Mesodermal cell (in vitro differentiated cells): ENCODE data around the gene CHAT.

Source experiments
- H3K27ac ChIP-seq: 2 replicates; pipeline ENCODE4 v1.7.0; 2013; ENCODE audit warnings: mild to moderate bottlenecking, low read depth, low read length, moderate library complexity; ENCODE audit not compliant: severe bottlenecking
- H3K36me3 ChIP-seq: 2 replicates; pipeline ENCODE4 v1.7.1; 2013; ENCODE audit warnings: mild to moderate bottlenecking, low read length, moderate library complexity; ENCODE audit not compliant: control insufficient read depth, insufficient read depth
- H3K4me1 ChIP-seq: one replicate; pipeline ENCODE4 v1.7.1; 2013; ENCODE audit warnings: mild to moderate bottlenecking, low read length; ENCODE audit not compliant: insufficient read depth, control insufficient read depth, poor library complexity, severe bottlenecking
- H3K4me3 ChIP-seq: 2 replicates; pipeline ENCODE4 v1.7.0; 2013; ENCODE audit warnings: low read length, control low read depth, mild to moderate bottlenecking; ENCODE audit not compliant: insufficient read depth, poor library complexity, severe bottlenecking; ENCODE audit errors: extremely low read depth
- H3K9me3 ChIP-seq: 2 replicates; pipeline ENCODE4 v1.7.1; 2013; ENCODE audit warnings: mild to moderate bottlenecking, low read length, moderate library complexity; ENCODE audit not compliant: control insufficient read depth
- WGBS, 2 experiments: methylation state at CpG; one replicate each; pipeline ENCODE4 v1.1.5; 2013; ENCODE audit warnings: missing lambda C conversion rate in 2 of 2; ENCODE audit not compliant: insufficient coverage in 2 of 2; 5-methylcytosine and 5-hydroxymethylcytosine counted together

CHAT gene

DNA sequence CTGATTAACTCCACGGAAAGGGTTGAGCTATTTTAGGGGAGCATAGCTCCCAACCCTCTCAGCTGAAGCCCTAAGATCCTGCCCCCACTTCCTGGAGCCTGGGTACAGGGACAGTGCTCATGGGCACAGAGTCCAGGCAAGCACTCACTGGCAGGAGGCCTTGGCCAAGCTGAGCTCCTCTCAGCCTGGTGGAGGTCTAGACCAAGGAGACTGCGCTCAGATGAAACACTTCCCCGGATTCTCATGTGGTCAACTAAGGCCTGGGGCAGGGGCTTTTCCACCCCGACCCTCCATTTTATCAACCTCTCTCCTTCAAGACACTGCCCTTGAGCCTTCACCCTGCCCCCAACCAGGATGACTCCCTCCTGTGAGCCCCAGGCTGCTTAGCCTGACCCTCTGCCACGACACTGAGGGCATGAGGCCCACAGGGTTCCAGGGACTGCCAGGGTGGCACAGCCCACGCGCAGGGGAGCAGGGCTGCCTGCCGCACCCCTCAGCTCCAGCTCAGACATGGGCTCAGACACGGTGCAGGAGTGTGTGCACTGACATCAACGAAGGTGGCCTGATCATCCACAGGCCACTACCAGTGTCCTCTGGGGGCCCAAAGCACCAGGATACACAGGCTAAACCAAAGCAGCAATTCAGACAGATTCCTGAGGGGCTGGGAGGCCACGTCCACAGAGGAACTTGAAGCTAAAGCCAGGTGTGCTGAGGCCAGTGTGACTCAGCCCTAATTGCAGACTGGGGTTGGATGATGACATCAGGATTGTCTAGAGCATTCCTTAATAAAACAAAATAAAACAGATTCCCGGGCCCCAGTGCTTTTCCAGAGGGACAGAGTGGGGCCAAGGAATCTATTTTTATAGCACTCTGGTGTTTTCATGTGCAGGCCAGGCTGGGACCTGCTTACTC lies 18.8 kb downstream of the CHAT start:
- 69 to 75% methylated on average over 10 to 11 of the region's 12 CpGs for WGBS, 2 experiments
- H3K4me1 ChIP-seq = no peaks in the 10 kb centered on the region
- no peaks in the 10 kb centered on the region for H3K36me3 ChIP-seq
- H3K4me3 ChIP-seq = no peak overlapping the region
- no peak overlapping the region for H3K27ac ChIP-seq
- no peaks in the 10 kb centered on the region for H3K9me3 ChIP-seq

DNA sequence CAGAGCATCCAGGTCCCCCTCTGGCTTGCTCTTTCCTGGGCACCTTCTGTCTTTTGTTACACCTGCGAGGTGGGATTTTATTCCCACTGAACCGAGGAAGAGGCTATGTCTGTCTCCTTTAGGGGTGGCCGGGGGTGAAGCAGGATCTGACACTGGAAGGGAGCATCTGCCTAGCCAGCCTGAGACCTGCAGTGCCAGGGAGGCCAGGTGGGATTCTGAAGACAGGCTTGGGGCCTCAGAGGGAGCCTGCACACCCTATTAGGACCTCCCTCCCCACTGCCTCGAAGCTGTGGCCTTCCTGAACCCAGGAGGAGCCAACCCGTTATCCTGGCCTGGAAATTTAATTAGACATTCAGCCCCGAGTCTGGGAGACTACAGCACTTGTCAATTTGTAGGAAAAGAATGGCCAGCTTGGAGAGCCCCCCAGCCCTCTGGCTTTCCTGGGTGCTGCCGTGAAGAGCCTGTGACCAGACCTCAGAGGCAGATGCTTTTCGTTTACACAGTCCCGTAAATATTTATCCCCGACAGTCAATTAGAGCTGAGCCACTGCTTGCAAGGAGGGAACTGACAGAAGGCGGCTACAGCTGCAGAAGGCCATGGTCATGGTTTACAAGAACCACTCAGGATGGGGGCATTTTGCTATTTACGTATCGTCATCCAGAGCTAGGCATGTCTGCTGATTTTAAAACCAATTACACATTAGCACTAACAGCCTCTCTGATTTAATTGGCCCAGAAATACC lies 19.7 kb downstream of the CHAT start:
- Histone ChIP-seq H3K36me3 (no peaks in the 10 kb centered on the region), H3K4me3 (no peak overlapping the region), H3K27ac (no peak overlapping the region), H3K4me1 (no peaks in the 10 kb centered on the region), H3K9me3 (no peaks in the 10 kb centered on the region)
- 80 to 91% methylated on average over 9 to 12 of the region's 13 CpGs for WGBS, 2 experiments

GRCh38 chr10:49634069-49634660 lies 20.3 kb downstream of the CHAT start:
- Histone ChIP-seq H3K36me3 (no peaks in the 10 kb centered on the region), H3K4me3 (no peak overlapping the region), H3K9me3 (no peaks in the 10 kb centered on the region), H3K4me1 (no peaks in the 10 kb centered on the region), H3K27ac (no peak overlapping the region)
- WGBS, 2 experiments = 83 to 85% methylated on average over 5 to 6 of the region's 8 CpGs

GRCh38 chr10:49642311-49642710 lies 28.5 kb downstream of the CHAT start:
- WGBS, 2 experiments = 88 to 89% methylated on average over 3 of the region's 3 CpGs

DNA sequence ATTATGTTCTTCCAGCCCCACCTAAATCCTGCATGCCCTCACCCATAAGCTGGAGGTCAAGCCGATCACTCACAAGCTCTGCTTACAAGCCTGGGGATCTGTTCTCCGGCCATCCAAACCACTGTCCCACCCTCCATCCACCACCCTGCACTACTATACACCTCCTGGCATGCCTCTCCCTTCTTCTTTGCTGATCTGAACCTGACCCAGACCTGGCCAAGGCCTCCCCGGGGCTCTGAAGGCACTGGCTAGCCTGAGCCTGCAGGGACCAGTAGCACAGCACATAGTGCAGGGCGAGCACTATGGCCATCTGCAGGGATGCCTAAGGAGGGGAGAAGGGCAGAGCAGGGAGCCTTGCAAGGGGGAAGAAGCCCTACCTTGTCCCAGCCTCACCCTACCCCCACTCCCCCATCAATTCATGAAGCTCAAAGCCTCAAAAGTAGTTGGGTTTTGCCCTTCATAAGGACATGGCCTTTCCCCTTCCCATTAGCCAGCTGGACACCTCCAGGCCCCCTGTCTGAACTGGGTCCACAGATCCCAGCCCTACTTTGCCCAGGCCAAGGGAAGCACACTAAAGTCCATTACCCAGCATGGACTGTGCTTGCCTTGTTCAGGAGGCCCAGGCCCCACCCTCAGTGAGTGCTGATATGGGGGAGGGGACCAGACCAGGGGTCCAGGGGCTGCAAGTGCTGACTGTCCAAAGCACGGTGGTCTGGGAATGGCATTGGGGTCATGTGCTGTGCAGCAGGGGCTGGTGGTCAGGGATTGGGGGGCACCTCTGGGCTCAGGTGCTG lies 29.6 kb downstream of the CHAT start:
- no peaks in the 10 kb centered on the region for H3K9me3 ChIP-seq
- H3K4me1 ChIP-seq = no peaks in the 10 kb centered on the region
- H3K27ac ChIP-seq = no peak overlapping the region
- H3K36me3 ChIP-seq = no peaks in the 10 kb centered on the region
- no peak overlapping the region for H3K4me3 ChIP-seq
- 76 to 100% methylated on average over 1 to 4 of the region's 5 CpGs for WGBS, 2 experiments

More at GRCh38 chr10:49642311-49642710, 28.5 kb downstream of the CHAT start:
- H3K4me1 ChIP-seq = no peaks in the 10 kb centered on the region
- H3K27ac ChIP-seq = no peak overlapping the region
- H3K36me3 ChIP-seq = no peaks in the 10 kb centered on the region
- H3K9me3 ChIP-seq = no peaks in the 10 kb centered on the region
- H3K4me3 ChIP-seq = no peak overlapping the region

DNA sequence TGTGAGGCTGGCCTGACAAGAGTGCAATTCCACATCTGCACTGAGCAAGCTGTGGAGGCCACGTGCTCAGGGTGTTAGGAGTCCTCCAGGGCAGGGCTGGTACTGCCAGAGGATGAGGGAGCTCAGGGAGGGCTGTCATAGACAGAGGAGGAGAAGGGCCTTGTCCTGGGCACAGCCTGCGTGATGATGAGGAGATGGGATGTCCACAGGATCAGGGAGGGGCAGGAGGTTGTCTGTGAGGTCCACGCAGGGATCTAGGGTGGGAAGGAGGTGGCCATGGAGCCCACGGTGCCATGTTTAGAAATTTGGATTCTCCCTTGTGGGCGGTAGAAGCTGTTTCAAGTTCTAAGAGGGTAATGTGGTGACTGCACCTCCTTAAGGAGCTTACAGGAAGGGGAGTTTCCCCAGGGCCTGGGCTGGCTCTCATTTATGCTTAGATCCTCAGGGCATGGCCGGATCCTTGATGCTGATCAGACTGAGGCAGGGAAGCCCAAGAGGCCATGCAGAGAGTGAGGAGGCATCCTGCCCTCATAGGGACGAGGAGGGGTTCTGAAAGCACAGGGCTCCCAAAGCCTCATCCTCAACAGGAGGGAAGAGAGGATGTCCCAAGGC lies 30.3 kb downstream of the CHAT start:
- WGBS, 2 experiments = 87 to 92% methylated on average over 4 to 7 of the region's 7 CpGs
- H3K4me3 ChIP-seq = no peak overlapping the region
- H3K36me3 ChIP-seq = no peaks in the 10 kb centered on the region
- no peaks in the 10 kb centered on the region for H3K9me3 ChIP-seq
- no peak overlapping the region for H3K27ac ChIP-seq
- H3K4me1 ChIP-seq = no peaks in the 10 kb centered on the region

- no peaks in the 10 kb centered on the region for H3K36me3 ChIP-seq
- no peak overlapping the region for H3K4me3 ChIP-seq
- H3K4me1 ChIP-seq = no peaks in the 10 kb centered on the region
- H3K27ac ChIP-seq = no peak overlapping the region
- WGBS, 2 experiments = 86 to 94% methylated on average over 8 of the region's 8 CpGs
- no peaks in the 10 kb centered on the region for H3K9me3 ChIP-seq
These were observed 31.6 kb downstream of the CHAT start for GRCh38 chr10:49645417-49645816.

DNA sequence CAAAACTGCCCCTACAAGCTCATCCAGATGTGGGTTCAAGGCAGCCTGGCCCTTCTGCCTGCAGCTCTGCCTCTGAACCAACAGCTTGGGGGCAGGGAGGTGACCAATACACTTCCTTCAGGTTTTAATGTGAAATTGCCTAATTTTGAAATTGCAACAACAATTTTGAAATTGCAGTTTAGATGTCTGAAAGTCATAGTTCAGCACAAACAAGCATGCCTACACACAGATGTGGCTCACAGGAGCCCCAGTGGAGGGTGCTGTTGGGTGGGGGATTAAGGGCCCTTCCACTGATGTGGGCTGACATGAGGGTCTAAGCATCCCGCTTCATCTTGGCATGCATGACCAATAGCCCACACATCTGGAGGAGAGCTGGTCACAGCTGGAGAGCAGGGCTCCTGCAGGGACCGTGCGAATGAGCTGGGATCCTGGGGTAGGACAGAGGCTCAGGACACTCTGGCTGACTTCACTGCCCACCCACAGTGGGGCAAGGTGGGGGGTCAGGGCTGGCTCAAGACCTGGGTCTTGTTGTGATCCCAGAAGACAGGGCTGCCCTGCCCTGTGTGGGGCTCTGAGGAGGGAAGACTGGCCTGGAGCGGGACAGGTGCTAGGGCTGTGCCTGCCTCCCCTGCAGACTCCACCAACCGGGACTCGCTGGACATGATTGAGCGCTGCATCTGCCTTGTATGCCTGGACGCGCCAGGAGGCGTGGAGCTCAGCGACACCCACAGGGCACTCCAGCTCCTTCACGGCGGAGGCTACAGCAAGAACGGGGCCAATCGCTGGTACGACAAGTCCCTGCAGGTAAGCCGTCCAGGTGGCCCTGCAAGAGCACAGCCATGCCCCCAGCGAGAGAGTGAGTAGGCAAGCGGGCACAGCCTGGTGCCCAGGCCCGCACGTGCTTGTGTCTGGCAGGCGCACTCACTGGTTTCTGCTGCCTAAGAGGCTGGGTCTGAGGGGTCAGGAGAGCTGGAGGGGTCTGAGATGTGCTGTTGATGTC lies 32.3 kb downstream of the CHAT start:
- H3K4me3 ChIP-seq = no peak overlapping the region
- H3K9me3 ChIP-seq = no peaks in the 10 kb centered on the region
- no peaks in the 10 kb centered on the region for H3K4me1 ChIP-seq
- H3K27ac ChIP-seq = no peak overlapping the region
- H3K36me3 ChIP-seq = no peaks in the 10 kb centered on the region
- WGBS, 2 experiments = 89 to 93% methylated on average over 18 to 19 of the region's 22 CpGs

DNA sequence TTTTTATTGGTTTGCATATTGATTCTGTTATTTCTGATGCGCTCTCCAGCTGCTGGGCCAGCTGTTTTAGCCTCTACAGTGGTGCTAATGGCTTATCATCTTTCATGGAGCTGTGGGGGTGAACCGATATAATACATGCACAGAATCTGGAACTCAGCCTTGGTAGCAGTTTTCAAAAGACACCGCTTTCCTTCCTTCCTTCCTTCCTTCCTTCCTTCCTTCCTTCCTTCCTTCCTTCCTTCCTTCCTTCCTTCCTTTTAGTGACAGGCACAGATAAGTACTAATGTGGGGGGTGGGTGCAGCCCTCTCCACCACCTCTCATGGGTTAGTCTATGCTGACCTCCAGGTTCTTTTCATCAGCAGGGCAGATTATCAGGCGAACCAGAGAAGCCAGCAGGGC lies 33.7 kb downstream of the CHAT start:
- Histone ChIP-seq H3K27ac (no peak overlapping the region), H3K36me3 (no peaks in the 10 kb centered on the region), H3K9me3 (no peaks in the 10 kb centered on the region), H3K4me3 (no peak overlapping the region), H3K4me1 (no peaks in the 10 kb centered on the region)
- WGBS, 2 experiments = 94 to 96% methylated on average over 2 of the region's 4 CpGs
